ENCODE results near the gene SEMA7A. TPM values are rescaled to one million over a fixed set of nuclear protein-coding genes. Genes with fewer than 3 reads are reported as not detected.
"Not testable (repeated sequence)": the region's sequence is repeated elsewhere in the genome, so short reads cannot be mapped to it uniquely, and the experiment has no call there.

SEMA7A gene
- 10 to 100 TPM; 48.8 to 51.4 TPM for total RNA-seq

DNA sequence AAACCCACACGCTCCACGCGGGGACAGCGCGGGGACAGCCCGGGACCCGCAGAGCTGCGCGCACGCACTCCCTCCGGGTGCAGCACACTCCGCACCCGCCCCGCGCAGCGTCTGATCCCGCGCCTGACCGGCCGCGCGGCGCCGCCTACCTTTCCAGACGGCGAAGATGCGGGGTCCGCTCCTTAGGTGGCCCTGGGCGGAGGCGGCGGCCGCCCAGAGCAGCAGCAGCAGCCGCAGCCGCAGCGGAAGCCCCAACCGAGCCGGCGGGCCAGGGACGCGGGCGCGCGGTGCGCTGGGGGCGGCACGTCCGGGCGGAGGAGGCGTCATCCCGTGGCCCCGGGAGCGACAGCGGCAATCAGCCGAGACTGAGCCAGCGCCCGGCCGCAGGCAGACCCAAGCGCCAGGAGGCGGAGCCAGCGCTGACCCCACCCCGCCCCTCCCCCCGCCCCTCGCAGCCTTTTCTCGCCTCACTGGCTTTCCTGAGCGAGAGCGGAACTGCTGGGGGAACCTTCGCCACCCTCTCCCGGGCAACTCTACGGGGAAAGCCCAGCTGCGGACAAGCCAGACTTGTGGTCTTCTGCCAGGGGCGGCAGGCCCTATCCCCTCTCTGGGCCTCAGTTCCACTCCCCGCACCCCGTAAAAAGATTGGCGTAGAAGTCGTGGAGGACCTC, at the start of gene SEMA7A:
Gene SEMA7A, minus strand, starts transcription at position 367 of the 671 bp plus-strand sequence. Its CDS starts 40 bp downstream, at position 327.
- peak; percentile 87 for DNase-seq
- peak within 1 kb of the TSS; percentile 94 for H3K4me3 Mint-ChIP-seq
- H3K9me3 Mint-ChIP-seq: no peaks in the 10 kb centered on the region
- H3K4me1 Mint-ChIP-seq: peaks cover 68% of the 10 kb centered on the region
- no peaks in the 10 kb centered on the region for H3K27me3 Mint-ChIP-seq
- peaks cover 32% of the 10 kb centered on the region for H3K36me3 Mint-ChIP-seq
- H3K27ac Mint-ChIP-seq: peak within 1 kb of the TSS; percentile 88

DNA sequence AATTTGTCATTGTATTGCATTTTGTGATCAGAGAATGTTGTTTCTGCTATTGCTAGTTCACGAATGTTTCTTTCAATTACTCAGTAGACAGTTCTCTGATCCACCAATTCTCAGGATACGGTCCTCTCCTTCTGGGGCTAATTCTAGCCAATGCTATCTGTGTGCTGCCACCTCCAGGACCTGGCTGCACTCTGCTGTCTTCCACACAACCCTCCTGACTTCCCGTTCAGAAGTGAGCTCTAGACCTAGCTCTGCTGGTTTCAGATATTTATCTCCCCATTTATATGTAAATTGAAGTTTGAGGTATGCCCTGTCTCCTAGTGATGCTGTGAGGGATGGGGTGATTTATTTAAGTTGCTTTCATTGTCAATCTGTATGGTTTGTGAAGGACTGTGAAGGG, 48.9 kb upstream of the SEMA7A start:
- no peak for DNase-seq
- Mint-ChIP-seq H3K9me3 (no peaks in the 10 kb centered on the region), H3K4me3 (no peak overlapping the region), H3K4me1 (no peaks in the 10 kb centered on the region), H3K36me3 (peaks cover 13% of the 10 kb centered on the region), H3K27ac (no peak overlapping the region), H3K27me3 (no peaks in the 10 kb centered on the region)

GRCh38 chr15:74480364-74480763, 46.6 kb upstream of the SEMA7A start:
- not testable (repeated sequence) for H3K4me1 Mint-ChIP-seq, H3K4me3 Mint-ChIP-seq, H3K27ac Mint-ChIP-seq, H3K9me3 Mint-ChIP-seq, DNase-seq, H3K27me3 Mint-ChIP-seq
- H3K36me3 Mint-ChIP-seq: peaks cover 17% of the 10 kb centered on the region

DNA sequence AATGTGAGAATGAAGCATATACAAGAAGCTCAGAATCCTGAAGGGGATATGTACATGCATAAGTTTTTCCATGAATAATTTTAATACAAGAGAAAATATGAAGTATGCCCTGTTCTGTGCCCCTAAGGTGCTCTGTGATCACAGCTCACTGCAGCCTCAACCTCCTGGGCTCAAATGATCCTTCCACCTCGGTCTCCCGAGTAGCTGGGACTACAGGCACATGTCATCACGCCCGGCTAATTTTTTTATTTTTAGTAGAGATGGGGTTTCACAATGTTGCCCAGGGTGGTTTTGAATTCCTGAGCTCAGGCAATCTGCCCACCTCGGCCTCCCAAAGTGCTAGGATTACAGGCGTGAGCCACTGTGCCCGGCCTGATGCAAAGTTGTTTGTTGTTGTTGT, 37.9 kb upstream of the SEMA7A start:
- not testable (repeated sequence) for DNase-seq, H3K27ac Mint-ChIP-seq, H3K9me3 Mint-ChIP-seq, H3K4me3 Mint-ChIP-seq, H3K27me3 Mint-ChIP-seq, H3K4me1 Mint-ChIP-seq
- H3K36me3 Mint-ChIP-seq: peaks cover 20% of the 10 kb centered on the region

DNA sequence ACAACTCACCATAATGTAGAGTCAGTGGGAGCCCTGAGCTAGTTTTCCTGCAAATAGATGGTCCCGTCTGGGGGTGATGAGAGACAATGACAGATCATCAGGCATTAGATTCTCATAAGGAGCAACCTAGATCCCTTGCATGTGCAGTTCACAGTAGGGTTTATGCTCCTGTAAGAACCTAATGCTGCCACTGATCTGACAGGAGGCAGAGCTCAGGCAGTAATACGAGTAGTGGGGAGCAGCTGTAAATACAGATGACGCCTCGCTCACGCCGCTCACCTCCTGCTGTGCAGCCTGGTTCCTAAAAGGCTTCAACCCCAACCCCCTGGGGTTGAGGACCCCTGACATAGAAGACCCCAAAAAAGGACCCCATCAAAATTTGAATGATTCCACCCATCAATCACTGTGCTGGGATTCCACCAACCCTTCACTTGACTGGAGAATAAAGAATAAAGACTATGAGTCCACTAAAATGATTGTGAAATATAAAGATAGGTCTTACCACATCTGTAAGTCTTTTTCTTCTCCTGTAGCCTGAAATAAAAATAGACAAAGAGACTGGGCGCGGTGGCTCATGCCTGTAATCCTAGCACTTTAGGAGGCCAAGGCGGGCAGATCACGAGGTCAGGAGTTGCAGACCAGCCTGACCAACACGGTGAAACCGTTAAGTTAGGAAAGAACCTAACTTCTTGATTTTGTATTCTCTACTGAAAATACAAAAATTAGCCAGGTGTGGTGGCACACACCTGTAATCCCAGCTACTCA, 37.1 kb upstream of the SEMA7A start:
- H3K9me3 Mint-ChIP-seq: no peaks in the 10 kb centered on the region
- H3K4me1 Mint-ChIP-seq: no peaks in the 10 kb centered on the region
- no peak overlapping the region for H3K4me3 Mint-ChIP-seq
- H3K27ac Mint-ChIP-seq: no peak overlapping the region
- DNase-seq: no peak
- peaks cover 19% of the 10 kb centered on the region for H3K36me3 Mint-ChIP-seq
- no peaks in the 10 kb centered on the region for H3K27me3 Mint-ChIP-seq

- peaks cover 5% of the 10 kb centered on the region for H3K9me3 Mint-ChIP-seq
- no peak overlapping the region for H3K27ac Mint-ChIP-seq
- no peak for DNase-seq
- peaks cover 13% of the 10 kb centered on the region for H3K4me1 Mint-ChIP-seq
- peaks cover 23% of the 10 kb centered on the region for H3K36me3 Mint-ChIP-seq
- no peak overlapping the region for H3K4me3 Mint-ChIP-seq
- no peaks in the 10 kb centered on the region for H3K27me3 Mint-ChIP-seq
Measured at GRCh38 chr15:74468341-74469032, 34.7 kb upstream of the SEMA7A start.

DNA sequence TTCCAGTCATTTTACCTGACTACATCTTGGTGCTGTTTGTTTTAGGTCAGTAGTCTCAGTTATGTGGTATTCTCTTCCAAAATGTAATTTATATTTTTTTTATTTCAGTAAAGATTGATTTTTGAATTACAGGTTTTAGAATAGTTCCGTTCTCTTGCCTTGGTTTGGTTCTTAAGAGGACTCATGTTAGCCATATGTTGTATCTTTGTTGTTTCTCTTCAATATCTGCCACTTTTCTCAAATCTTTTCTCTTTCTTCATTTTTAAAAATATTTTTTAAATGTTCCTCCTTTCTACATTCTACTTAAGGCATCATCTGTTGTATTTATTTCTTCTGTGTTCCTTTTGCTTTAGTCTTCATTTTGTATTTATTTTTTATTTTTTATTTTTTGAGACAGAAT, 32.8 kb upstream of the SEMA7A start:
- peaks cover 28% of the 10 kb centered on the region for H3K4me1 Mint-ChIP-seq
- peaks cover 26% of the 10 kb centered on the region for H3K36me3 Mint-ChIP-seq

GRCh38 chr15:74464897-74465296, 31.1 kb upstream of the SEMA7A start:
- H3K36me3 Mint-ChIP-seq: peaks cover 22% of the 10 kb centered on the region
- DNase-seq: no peak
- no peak overlapping the region for H3K27ac Mint-ChIP-seq
- H3K4me3 Mint-ChIP-seq: no peak overlapping the region
- peaks cover 34% of the 10 kb centered on the region for H3K4me1 Mint-ChIP-seq
- H3K27me3 Mint-ChIP-seq: no peaks in the 10 kb centered on the region
- peaks cover 6% of the 10 kb centered on the region for H3K9me3 Mint-ChIP-seq

More for the DNA sequence above, 32.8 kb upstream of the SEMA7A start:
- no peak for DNase-seq
- H3K4me3 Mint-ChIP-seq: no peak overlapping the region
- no peaks in the 10 kb centered on the region for H3K27me3 Mint-ChIP-seq
- H3K27ac Mint-ChIP-seq: no peak overlapping the region
- H3K9me3 Mint-ChIP-seq: peaks cover 6% of the 10 kb centered on the region

DNA sequence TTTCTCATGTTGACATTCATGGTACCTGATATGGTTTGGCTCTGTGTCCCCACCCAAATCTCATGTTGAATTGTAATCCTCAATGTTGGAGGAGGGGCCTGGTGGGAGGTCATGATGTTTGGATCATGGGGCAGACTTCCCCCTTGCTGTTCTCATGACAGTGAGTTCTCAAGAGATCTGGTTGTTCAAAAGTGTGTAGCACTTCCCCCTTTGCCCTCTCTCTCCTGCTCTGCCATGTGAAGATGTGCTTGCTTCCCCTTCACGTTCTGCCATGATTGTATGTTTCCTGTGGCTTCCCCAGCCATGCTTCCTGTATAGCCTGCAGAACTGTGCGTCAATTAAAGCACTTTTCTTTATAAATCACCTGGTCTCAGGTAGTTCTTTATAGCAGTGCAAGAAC, 30.5 kb upstream of the SEMA7A start:
- peaks cover 6% of the 10 kb centered on the region for H3K9me3 Mint-ChIP-seq
- H3K27ac Mint-ChIP-seq: no peak overlapping the region
- H3K4me3 Mint-ChIP-seq: no peak overlapping the region
- H3K4me1 Mint-ChIP-seq: peaks cover 34% of the 10 kb centered on the region
- no peak for DNase-seq
- peaks cover 22% of the 10 kb centered on the region for H3K36me3 Mint-ChIP-seq
- no peaks in the 10 kb centered on the region for H3K27me3 Mint-ChIP-seq

DNA sequence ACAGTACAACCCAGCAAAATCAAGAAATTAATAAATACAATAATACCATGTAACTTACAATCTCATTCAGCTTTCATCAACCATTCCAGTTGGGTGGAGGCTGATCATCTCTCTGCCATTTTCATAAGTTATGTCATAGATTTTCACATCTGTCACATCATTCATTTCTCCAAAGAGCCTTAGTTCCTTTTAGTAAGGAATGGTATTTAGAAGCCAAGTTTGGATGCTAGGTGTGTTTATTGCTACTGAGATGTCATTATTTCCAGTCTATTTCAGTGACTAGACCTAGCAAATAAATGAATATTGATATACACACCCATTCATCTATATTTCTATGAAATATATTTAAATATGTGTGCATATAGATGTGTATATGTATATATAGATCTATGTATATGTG, 29.9 kb upstream of the SEMA7A start:
- no peak overlapping the region for H3K27ac Mint-ChIP-seq
- H3K27me3 Mint-ChIP-seq: no peaks in the 10 kb centered on the region
- peaks cover 20% of the 10 kb centered on the region for H3K36me3 Mint-ChIP-seq
- H3K4me1 Mint-ChIP-seq: peaks cover 38% of the 10 kb centered on the region
- peaks cover 6% of the 10 kb centered on the region for H3K9me3 Mint-ChIP-seq
- DNase-seq: no peak
- H3K4me3 Mint-ChIP-seq: peak overlapping the region; percentile 14

DNA sequence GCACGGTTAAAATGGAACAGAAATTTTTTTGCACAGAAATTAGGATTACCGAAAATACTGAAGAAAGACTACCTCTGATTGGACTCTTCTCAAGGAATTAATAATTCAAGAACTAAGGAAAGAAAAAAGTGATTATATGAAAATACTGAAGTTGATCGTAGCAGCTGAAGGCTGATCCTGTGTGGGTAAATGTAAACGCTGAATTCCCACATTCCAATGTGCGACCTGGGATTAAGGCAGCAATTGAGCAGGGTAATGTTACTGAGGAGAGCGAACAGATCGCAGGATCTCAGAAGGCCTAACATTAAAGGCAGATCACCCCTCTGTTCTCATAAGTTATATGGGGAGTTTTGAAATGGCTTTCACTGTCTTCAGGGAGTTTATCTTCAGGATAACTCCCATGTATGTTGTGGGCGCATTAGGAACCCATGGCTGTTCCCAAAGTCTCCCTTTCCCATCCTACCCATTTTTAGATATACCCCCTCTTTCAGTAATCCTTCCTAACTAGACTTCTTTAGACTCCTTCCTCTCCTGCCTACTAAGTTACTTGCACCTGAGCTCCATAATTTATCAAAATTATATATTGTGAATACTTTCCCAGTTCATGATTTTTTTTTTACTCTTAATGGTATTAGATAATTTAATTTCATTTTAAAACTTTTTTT, 28.2 kb upstream of the SEMA7A start:
- H3K27me3 Mint-ChIP-seq: no peaks in the 10 kb centered on the region
- H3K9me3 Mint-ChIP-seq: peaks cover 6% of the 10 kb centered on the region
- DNase-seq: no peak
- H3K4me3 Mint-ChIP-seq: peak overlapping the region; percentile 97
- H3K36me3 Mint-ChIP-seq: peaks cover 25% of the 10 kb centered on the region
- peak overlapping the region; percentile 91 for H3K27ac Mint-ChIP-seq
- peaks cover 40% of the 10 kb centered on the region for H3K4me1 Mint-ChIP-seq

GRCh38 chr15:74460871-74461846, 27.4 kb upstream of the SEMA7A start, which contains the start of gene UBL7:
UBL7 (minus strand) TSS chr15:74461160; CDS start chr15:74458867, 2,293 bp downstream.
- Mint-ChIP-seq H3K27ac (peak within 1 kb of the TSS; percentile 91), H3K9me3 (peaks cover 6% of the 10 kb centered on the region), H3K4me1 (peaks cover 40% of the 10 kb centered on the region), H3K4me3 (peak within 1 kb of the TSS; percentile 97), H3K36me3 (peaks cover 29% of the 10 kb centered on the region), H3K27me3 (no peaks in the 10 kb centered on the region)
- peak; percentile 96 for DNase-seq

GRCh38 chr15:74460298-74460697, 26.5 kb upstream of the SEMA7A start:
- peak overlapping the region; percentile 97 for H3K4me3 Mint-ChIP-seq
- H3K9me3 Mint-ChIP-seq: peaks cover 6% of the 10 kb centered on the region
- H3K27ac Mint-ChIP-seq: peak overlapping the region; percentile 91
- DNase-seq: no peak
- no peaks in the 10 kb centered on the region for H3K27me3 Mint-ChIP-seq
- peaks cover 38% of the 10 kb centered on the region for H3K4me1 Mint-ChIP-seq
- peaks cover 30% of the 10 kb centered on the region for H3K36me3 Mint-ChIP-seq

- H3K9me3 Mint-ChIP-seq, H3K27me3 Mint-ChIP-seq, DNase-seq: not testable (repeated sequence)
- Mint-ChIP-seq H3K27ac (peak overlapping the region; percentile 91), H3K4me1 (peaks cover 40% of the 10 kb centered on the region), H3K4me3 (peak overlapping the region; percentile 97), H3K36me3 (peaks cover 31% of the 10 kb centered on the region)
Measured at GRCh38 chr15:74459798-74460197, 26.0 kb upstream of the SEMA7A start.
